ENCODE data around the gene RPS6KA5.
"Not testable (repeated sequence)": the region's sequence is repeated elsewhere in the genome, so short reads cannot be mapped to it uniquely, and the experiment has no call there.

RPS6KA5 gene

GRCh38 chr14:91088585-91089235, 28.3 kb upstream of the RPS6KA5 start:
- no peaks in the 10 kb centered on the region for H3K36me3 ChIP-seq
- peak overlapping the region in 1 of 2 experiments; percentile 40 for H3K4me3 ChIP-seq (ENCODE audit: low read depth in 1 of 2, low read length in 1 of 2)
- H3K27me3 ChIP-seq = no peaks in the 10 kb centered on the region
- no peak for TF ChIP-seq CTCF (IDR thresholded peaks at IDR 0.05)
- H3K27ac ChIP-seq = peak overlapping the region; percentile 93
- no peaks in the 10 kb centered on the region for H3K9me3 ChIP-seq
- peaks cover 43 to 48% of the 10 kb centered on the region in 2 experiments for H3K4me1 ChIP-seq (ENCODE audit: control insufficient read depth in 1 of 2, insufficient read depth in 1 of 2, low read depth in 1 of 2, low read length in 1 of 2)

GRCh38 chr14:91087470-91087869, 27.0 kb upstream of the RPS6KA5 start:
- not testable (repeated sequence) for H3K36me3 ChIP-seq, H3K27me3 ChIP-seq, H3K9me3 ChIP-seq
- peak overlapping the region; percentile 15 to 40 for H3K4me3 ChIP-seq (ENCODE audit: low read depth in 1 of 2, low read length in 1 of 2)
- peaks cover 43 to 48% of the 10 kb centered on the region in 2 experiments for H3K4me1 ChIP-seq (ENCODE audit: control insufficient read depth in 1 of 2, insufficient read depth in 1 of 2, low read depth in 1 of 2, low read length in 1 of 2)
- H3K27ac ChIP-seq = peak overlapping the region; percentile 93
- peak; percentile 12 for TF ChIP-seq CTCF (IDR thresholded peaks at IDR 0.05)

GRCh38 chr14:91084516-91084915, 24.1 kb upstream of the RPS6KA5 start:
- no peaks in the 10 kb centered on the region for H3K36me3 ChIP-seq
- H3K27ac ChIP-seq = no peak overlapping the region
- no peak overlapping the region for H3K4me3 ChIP-seq (ENCODE audit: low read depth in 1 of 2, low read length in 1 of 2)
- H3K9me3 ChIP-seq = no peaks in the 10 kb centered on the region
- H3K4me1 ChIP-seq (ENCODE audit: control insufficient read depth in 1 of 2, insufficient read depth in 1 of 2, low read depth in 1 of 2, low read length in 1 of 2) = peaks cover 37 to 40% of the 10 kb centered on the region in 2 experiments
- TF ChIP-seq CTCF (IDR thresholded peaks at IDR 0.05) = no peak
- H3K27me3 ChIP-seq = no peaks in the 10 kb centered on the region

GRCh38 chr14:91082282-91082681, 21.8 kb upstream of the RPS6KA5 start:
- TF ChIP-seq CTCF (IDR thresholded peaks at IDR 0.05) = no peak
- Histone ChIP-seq H3K36me3 (no peaks in the 10 kb centered on the region), H3K27ac (no peak overlapping the region), H3K4me3 (ENCODE audit: low read depth in 1 of 2, low read length in 1 of 2) (no peak overlapping the region), H3K9me3 (no peaks in the 10 kb centered on the region), H3K27me3 (no peaks in the 10 kb centered on the region), H3K4me1 (ENCODE audit: control insufficient read depth in 1 of 2, insufficient read depth in 1 of 2, low read depth in 1 of 2, low read length in 1 of 2) (peaks cover 16 to 18% of the 10 kb centered on the region in 2 experiments)

GRCh38 chr14:91080071-91080470, 19.6 kb upstream of the RPS6KA5 start:
- H3K9me3 ChIP-seq = no peaks in the 10 kb centered on the region
- H3K4me3 ChIP-seq (ENCODE audit: low read depth in 1 of 2, low read length in 1 of 2) = no peak overlapping the region
- no peaks in the 10 kb centered on the region for H3K36me3 ChIP-seq
- TF ChIP-seq CTCF (IDR thresholded peaks at IDR 0.05) = no peak
- no peak overlapping the region for H3K27ac ChIP-seq
- no peaks in the 10 kb centered on the region for H3K27me3 ChIP-seq
- H3K4me1 ChIP-seq (ENCODE audit: control insufficient read depth in 1 of 2, insufficient read depth in 1 of 2, low read depth in 1 of 2, low read length in 1 of 2) = peaks cover 8 to 10% of the 10 kb centered on the region in 2 experiments

Measured in neutrophil (primary cell).